ENCODE data around the gene PDILT.

GRCh38 chr16:20383106-20384029, 21.2 kb downstream of the PDILT start:
- TF ChIP-seq CTCF (IDR thresholded peaks at IDR 0.05) = peak; percentile 58 to 81 (median 64)
- no peak for TF ChIP-seq POLR2A (IDR thresholded peaks at IDR 0.05)

All from thyroid gland (tissue), 4 donors.